Keratinocyte (primary cell): ENCODE data around the gene IER5. TPM values are rescaled to one million over a fixed set of nuclear protein-coding genes. Genes with fewer than 3 reads are reported as not detected.

Source experiments
- DNase-seq: peaks from one replicate; pipeline ENCODE4 v3.0.0-alpha.2; 2011; ENCODE audit warnings: low read depth, missing footprints, low spot score
- FAIRE-seq: peaks from 2 replicates; lab custom pipeline; 2011; peaks lifted over from hg19 to GRCh38; lab: Jason Lieb, UNC
- H2AFZ ChIP-seq: 2 replicates; pipeline ENCODE4 v1.6.0; 2012; ENCODE audit warnings: low read length, control low read depth, inconsistent platforms; ENCODE audit not compliant: control insufficient read depth
- H3K27ac ChIP-seq: 2 replicates; pipeline ENCODE4 v1.5.1; 2011; ENCODE audit warnings: low read length; ENCODE audit not compliant: control insufficient read depth, insufficient read depth
- H3K27me3 ChIP-seq: 3 replicates; pipeline ENCODE4 v1.6.0; 2011; ENCODE audit warnings: low read length; ENCODE audit not compliant: control insufficient read depth, insufficient read depth; ENCODE audit errors: extremely low read depth
- H3K36me3 ChIP-seq, 2 experiments: 2 replicates in 1 of 2; 3 replicates in 1 of 2; pipeline ENCODE4 v1.5.1; 2011; ENCODE audit warnings: low read length in 2 of 2, mild to moderate bottlenecking in 1 of 2; ENCODE audit not compliant: control insufficient read depth in 2 of 2, insufficient read depth in 2 of 2; ENCODE audit errors: extremely low read depth in 1 of 2
- H3K4me1 ChIP-seq: 3 replicates; pipeline ENCODE4 v1.5.1; 2011; ENCODE audit warnings: low read length; ENCODE audit not compliant: control insufficient read depth, insufficient read depth; ENCODE audit errors: extremely low read depth
- H3K4me2 ChIP-seq: 3 replicates; pipeline ENCODE4 v1.6.0; 2011; ENCODE audit warnings: low read depth, low read length; ENCODE audit not compliant: control insufficient read depth, insufficient read depth; ENCODE audit errors: extremely low read depth
- H3K4me3 ChIP-seq, 3 experiments: fragments of 200-600 bp in 1 of 3; sonication (generic) in 1 of 3; 2 replicates in 2 of 3; 3 replicates in 1 of 3; pipeline ENCODE4 v1.5.1; 2011 to 2016; ENCODE audit warnings: low read length in 3 of 3, mild to moderate bottlenecking in 3 of 3, control low read depth in 2 of 3, inconsistent platforms in 1 of 3, low read depth in 1 of 3, mixed read lengths in 1 of 3, mixed run types in 1 of 3, moderate library complexity in 1 of 3; ENCODE audit not compliant: control insufficient read depth in 2 of 3, insufficient read depth in 2 of 3; ENCODE audit errors: extremely low read depth in 1 of 3
- H3K79me2 ChIP-seq: 2 replicates; pipeline ENCODE4 v1.6.0; 2012; ENCODE audit warnings: low read length; ENCODE audit not compliant: control insufficient read depth, insufficient read depth
- H3K9ac ChIP-seq: 3 replicates; pipeline ENCODE4 v1.6.0; 2011; ENCODE audit warnings: low read length; ENCODE audit not compliant: control insufficient read depth, insufficient read depth; ENCODE audit errors: extremely low read depth
- H3K9me1 ChIP-seq: 3 replicates; pipeline ENCODE4 v1.6.0; 2011; ENCODE audit warnings: low read length; ENCODE audit not compliant: control insufficient read depth, insufficient read depth; ENCODE audit errors: extremely low read depth
- H3K9me3 ChIP-seq: 2 replicates; pipeline ENCODE4 v1.5.1; 2012; ENCODE audit warnings: low read depth, low read length; ENCODE audit not compliant: control insufficient read depth
- H4K20me1 ChIP-seq: 3 replicates; pipeline ENCODE4 v1.6.0; 2011; ENCODE audit warnings: low read length; ENCODE audit not compliant: control insufficient read depth, insufficient read depth; ENCODE audit errors: extremely low read depth
- CTCF ChIP-seq, 3 experiments: IDR thresholded peaks in 1 of 3; conservative IDR thresholded peaks in 1 of 3; optimal IDR thresholded peaks in 1 of 3; 2 replicates in 2 of 3; 3 replicates in 1 of 3; pipeline versions ENCODE3 to v1.5.1; 2011; ENCODE audit warnings: low read length in 3 of 3, mild to moderate bottlenecking in 3 of 3, moderate library complexity in 2 of 3, control low read depth in 1 of 3, inconsistent platforms in 1 of 3; ENCODE audit not compliant: insufficient read depth in 2 of 3; ENCODE audit errors: extremely low read depth in 1 of 3
- EZH2 ChIP-seq: IDR thresholded peaks from one replicate; pipeline ENCODE4 v1.6.1; 2012; ENCODE audit warnings: inconsistent platforms, mild to moderate bottlenecking, low read length, moderate library complexity
- dilution Hi-C: fragments of 300-500 bp; cut with MboI; formaldehyde crosslinking; loops from one replicate; pipeline ENCODE4 v1.7.0; 2020; ENCODE audit warnings: low sequenced_read_pairs; ENCODE audit not compliant: extremely low pct_ligation_motif_present
- polyA plus RNA-seq, 5 experiments: library from polyadenylated mRNA; depleted of rRNA in 3 of 5; stranded (reverse) in 3 of 5; stranded (forward) in 1 of 5; unstranded in 1 of 5; fragments of >200 nt; gene quantifications; 1 replicate in 1 of 5; 2 replicates in 3 of 5; 3 replicates in 1 of 5; pipeline versions ENCODE4 v1.2.1 to v1.2.3, GENCODE V29; 2011 to 2012; ENCODE audit warnings: missing spikeins in 2 of 5, low read depth in 1 of 5, low replicate concordance in 1 of 5

IER5 gene
- polyA plus RNA-seq, 1 donor (not counting 4 experiments of a cell fraction or from before 2014, with no cell fraction given) = 22.5 TPM

GRCh38 chr1:181120924-181121323 is 32.4 kb downstream of the IER5 start:
- peaks cover 35% of the 10 kb centered on the region for H3K4me1 ChIP-seq
- no peak overlapping the region for H3K27ac ChIP-seq
- H3K4me3 ChIP-seq = no peak overlapping the region
- TF ChIP-seq EZH2 (no peak), CTCF (optimal IDR thresholded peaks at IDR 0.05 in 1 of 3, IDR thresholded peaks at IDR 0.05 in 1 of 3, conservative IDR thresholded peaks at IDR 0.05 in 1 of 3; ENCODE audit: extremely low read depth in 1 of 3, insufficient read depth in 2 of 3, low read length in 3 of 3) (no peak)
- H4K20me1 ChIP-seq = no peaks in the 10 kb centered on the region
- no peaks in the 10 kb centered on the region for H3K36me3 ChIP-seq
- no peak overlapping the region for H3K4me2 ChIP-seq
- peaks cover 3% of the 10 kb centered on the region for H3K9me3 ChIP-seq
- DNase-seq (no peak), FAIRE-seq (no peak)
- H3K79me2 ChIP-seq = no peaks in the 10 kb centered on the region
- dilution Hi-C loops = no loop called here
- no peaks in the 10 kb centered on the region for H3K9me1 ChIP-seq
- H3K9ac ChIP-seq = no peak overlapping the region
- H3K27me3 ChIP-seq = no peaks in the 10 kb centered on the region
- H2AFZ ChIP-seq = no peak overlapping the region

- H3K4me1 ChIP-seq = peaks cover 35% of the 10 kb centered on the region
- DNase-seq = no peak
- H4K20me1 ChIP-seq = no peaks in the 10 kb centered on the region
- H3K36me3 ChIP-seq = no peaks in the 10 kb centered on the region
- TF ChIP-seq EZH2 = no peak
- no peaks in the 10 kb centered on the region for H3K79me2 ChIP-seq
- peaks cover 3% of the 10 kb centered on the region for H3K9me3 ChIP-seq
- H3K4me3 ChIP-seq = no peak overlapping the region
- peak overlapping the region; percentile 28 for H2AFZ ChIP-seq
- H3K9ac ChIP-seq = no peak overlapping the region
- H3K4me2 ChIP-seq = peak overlapping the region; percentile 35
- H3K27ac ChIP-seq = no peak overlapping the region
- H3K27me3 ChIP-seq = no peaks in the 10 kb centered on the region
- FAIRE-seq = no peak
- no peaks in the 10 kb centered on the region for H3K9me1 ChIP-seq
- dilution Hi-C loops = no loop called here
Observed at GRCh38 chr1:181121498-181121897, 33.0 kb downstream of the IER5 start.

GRCh38 chr1:181122222-181122621 is 33.7 kb downstream of the IER5 start:
- no peaks in the 10 kb centered on the region for H3K27me3 ChIP-seq
- H2AFZ ChIP-seq = no peak overlapping the region
- no peak overlapping the region for H3K4me2 ChIP-seq
- FAIRE-seq (no peak), DNase-seq (no peak)
- dilution Hi-C loops = no loop called here
- H3K9me3 ChIP-seq = peaks cover 3% of the 10 kb centered on the region
- TF ChIP-seq EZH2 (no peak), CTCF (optimal IDR thresholded peaks at IDR 0.05 in 1 of 3, IDR thresholded peaks at IDR 0.05 in 1 of 3, conservative IDR thresholded peaks at IDR 0.05 in 1 of 3; ENCODE audit: extremely low read depth in 1 of 3, insufficient read depth in 2 of 3, low read length in 3 of 3) (no peak)
- no peaks in the 10 kb centered on the region for H3K79me2 ChIP-seq
- no peak overlapping the region for H3K9ac ChIP-seq
- H3K27ac ChIP-seq = no peak overlapping the region
- H4K20me1 ChIP-seq = no peaks in the 10 kb centered on the region
- H3K4me3 ChIP-seq = no peak overlapping the region
- no peaks in the 10 kb centered on the region for H3K9me1 ChIP-seq
- H3K36me3 ChIP-seq = no peaks in the 10 kb centered on the region
- peaks cover 38% of the 10 kb centered on the region for H3K4me1 ChIP-seq
